Activated CD4-positive, CD25-positive, alpha-beta regulatory T cell (primary cell): ENCODE data around the gene FLT3.

ENCODE experiments used
- DNase-seq, 4 experiments: peaks; one replicate each; lab custom pipeline; 2025; lab: John Stamatoyannopoulos, UW

The FLT3 gene

GRCh38 chr13:27960362-27961226 lies 139.8 kb downstream of the FLT3 start:
- no peak for DNase-seq

- no peak for DNase-seq
These were observed 140.4 kb downstream of the FLT3 start for GRCh38 chr13:27959976-27960361.

GRCh38 chr13:27956576-27957300 lies 143.6 kb downstream of the FLT3 start:
- no peak for DNase-seq

GRCh38 chr13:27955014-27955591 lies 145.3 kb downstream of the FLT3 start:
- DNase-seq: no peak

GRCh38 chr13:27954406-27954851 lies 145.9 kb downstream of the FLT3 start:
- DNase-seq: no peak

GRCh38 chr13:27953676-27954405 lies 146.5 kb downstream of the FLT3 start:
- peak; percentile 10 to 37 (median 22) for DNase-seq
